ENCODE measurements around the gene INPP4B.

INPP4B gene

GRCh38 chr4:141995056-141995455, 851.0 kb downstream of the INPP4B start:
- Histone ChIP-seq H3K27me3 (ENCODE audit: insufficient read depth, low read length) (no peaks in the 10 kb centered on the region), H3K4me1 (ENCODE audit: control insufficient read depth in 1 of 2, insufficient read depth in 2 of 2, low read length in 2 of 2) (no peaks in the 10 kb centered on the region), H2AFZ (ENCODE audit: insufficient read depth, low read length, poor library complexity) (no peak overlapping the region), H4K12ac (ENCODE audit: low read depth, low read length) (no peak overlapping the region), H3K79me1 (ENCODE audit: low read length) (no peaks in the 10 kb centered on the region), H3K4ac (ENCODE audit: low read depth, low read length) (no peak overlapping the region), H3K9ac (ENCODE audit: low read length) (no peak overlapping the region), H3K36me3 (ENCODE audit: control insufficient read depth in 1 of 2, insufficient read depth in 2 of 2, low read length in 2 of 2) (no peaks in the 10 kb centered on the region), H3K79me2 (ENCODE audit: control insufficient read depth, insufficient read depth, low read length, poor library complexity) (no peaks in the 10 kb centered on the region), H2BK120ac (ENCODE audit: insufficient read depth, low read length, poor library complexity) (no peak overlapping the region), H2BK5ac (ENCODE audit: low read depth, low read length, poor library complexity) (no peak overlapping the region), H3K27ac (ENCODE audit: low read depth, low read length) (no peak overlapping the region), H3K4me3 (ENCODE audit: low read depth, low read length) (no peak overlapping the region), H3K23ac (ENCODE audit: low read length) (no peak overlapping the region), H4K91ac (ENCODE audit: low read depth, low read length) (no peak overlapping the region), H3K4me2 (ENCODE audit: low read length) (no peak overlapping the region), H3K14ac (ENCODE audit: low read length) (no peak overlapping the region), H4K8ac (ENCODE audit: low read depth, low read length) (no peak overlapping the region), H3K9me3 (ENCODE audit: insufficient read depth, low read depth, low read length) (peaks cover 1% of the 10 kb centered on the region), H2AK5ac (ENCODE audit: low read length) (no peak overlapping the region), H3K18ac (ENCODE audit: low read length) (no peak overlapping the region), H2BK12ac (ENCODE audit: low read length) (no peak overlapping the region)
- no peak for DNase-seq
- no CpG with 5 or more reads among the region's 1 CpG for WGBS (ENCODE audit: extremely low coverage, insufficient coverage, insufficient read length)

- Histone ChIP-seq H3K27me3 (ENCODE audit: insufficient read depth, low read length) (no peaks in the 10 kb centered on the region), H3K27ac (ENCODE audit: low read depth, low read length) (no peak overlapping the region), H4K12ac (ENCODE audit: low read depth, low read length) (no peak overlapping the region), H3K23ac (ENCODE audit: low read length) (no peak overlapping the region), H2AK5ac (ENCODE audit: low read length) (no peak overlapping the region), H2AFZ (ENCODE audit: insufficient read depth, low read length, poor library complexity) (no peak overlapping the region), H2BK5ac (ENCODE audit: low read depth, low read length, poor library complexity) (no peak overlapping the region), H3K4me2 (ENCODE audit: low read length) (no peak overlapping the region), H4K91ac (ENCODE audit: low read depth, low read length) (no peak overlapping the region), H3K79me2 (ENCODE audit: control insufficient read depth, insufficient read depth, low read length, poor library complexity) (no peaks in the 10 kb centered on the region), H4K8ac (ENCODE audit: low read depth, low read length) (no peak overlapping the region), H3K4me3 (ENCODE audit: low read depth, low read length) (no peak overlapping the region), H3K9ac (ENCODE audit: low read length) (no peak overlapping the region), H2BK120ac (ENCODE audit: insufficient read depth, low read length, poor library complexity) (no peak overlapping the region), H3K36me3 (ENCODE audit: control insufficient read depth in 1 of 2, insufficient read depth in 2 of 2, low read length in 2 of 2) (no peaks in the 10 kb centered on the region), H3K9me3 (ENCODE audit: insufficient read depth, low read depth, low read length) (peaks cover 3% of the 10 kb centered on the region), H3K79me1 (ENCODE audit: low read length) (no peaks in the 10 kb centered on the region), H3K18ac (ENCODE audit: low read length) (no peak overlapping the region), H3K14ac (ENCODE audit: low read length) (no peak overlapping the region), H3K4ac (ENCODE audit: low read depth, low read length) (no peak overlapping the region), H2BK12ac (ENCODE audit: low read length) (no peak overlapping the region), H3K4me1 (ENCODE audit: control insufficient read depth in 1 of 2, insufficient read depth in 2 of 2, low read length in 2 of 2) (no peaks in the 10 kb centered on the region)
- no CpG with 5 or more reads among the region's 3 CpGs for WGBS (ENCODE audit: extremely low coverage, insufficient coverage, insufficient read length)
- DNase-seq, result no peak
These were observed 868.7 kb downstream of the INPP4B start for GRCh38 chr4:141977433-141977832.
